Kidney tubule cell (primary cell): ENCODE measurements around the gene HDAC10.
"Not testable (repeated sequence)": the region's sequence is repeated elsewhere in the genome, so short reads cannot be mapped to it uniquely, and the experiment has no call there.

ENCODE experiments used
- DNase-seq: peaks from one replicate; pipeline ENCODE4 v3.0.0-alpha.2; 2018; ENCODE audit warnings: low spot score

The HDAC10 gene

DNA sequence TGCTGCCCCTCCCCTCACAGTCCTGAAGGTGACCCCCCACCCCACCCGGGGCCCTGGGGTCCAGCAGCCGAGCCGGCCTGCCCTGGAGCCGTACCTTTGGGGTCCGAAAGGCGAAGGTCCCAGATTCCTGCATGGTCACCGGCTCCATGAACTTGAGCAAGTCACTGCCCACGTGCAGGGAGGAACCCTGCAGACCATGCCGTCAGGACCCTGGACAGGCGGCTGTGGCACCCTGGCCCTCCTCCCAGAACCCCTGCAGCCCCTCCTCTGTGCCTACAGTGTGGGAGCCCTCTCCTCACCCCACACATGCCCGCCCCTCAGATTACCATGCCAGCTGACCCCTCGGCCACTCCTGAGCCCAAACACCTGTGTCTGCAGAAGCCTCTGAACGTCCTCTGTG, 33.4 kb upstream of the HDAC10 start:
- no peak for DNase-seq

DNA sequence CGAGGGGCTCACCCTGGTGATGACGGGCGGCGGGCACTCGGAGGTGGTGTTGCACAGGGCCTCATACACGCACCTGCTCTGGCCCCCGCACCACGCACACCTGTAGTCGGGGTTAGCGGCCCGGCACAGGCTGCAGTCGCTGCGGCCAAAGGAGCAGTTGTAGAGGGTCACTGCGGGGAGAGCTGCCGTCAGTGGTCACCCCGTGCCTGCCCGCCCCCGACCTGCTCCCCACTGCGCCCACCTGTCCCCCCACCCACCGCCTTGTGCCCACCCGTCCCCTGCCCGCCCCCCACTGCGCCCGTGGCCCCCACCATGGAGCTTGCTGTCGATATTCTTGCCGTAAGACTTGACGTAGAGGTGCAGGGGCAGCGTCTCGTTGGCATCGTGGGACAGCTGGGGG, 32.8 kb upstream of the HDAC10 start:
- DNase-seq = no peak

DNA sequence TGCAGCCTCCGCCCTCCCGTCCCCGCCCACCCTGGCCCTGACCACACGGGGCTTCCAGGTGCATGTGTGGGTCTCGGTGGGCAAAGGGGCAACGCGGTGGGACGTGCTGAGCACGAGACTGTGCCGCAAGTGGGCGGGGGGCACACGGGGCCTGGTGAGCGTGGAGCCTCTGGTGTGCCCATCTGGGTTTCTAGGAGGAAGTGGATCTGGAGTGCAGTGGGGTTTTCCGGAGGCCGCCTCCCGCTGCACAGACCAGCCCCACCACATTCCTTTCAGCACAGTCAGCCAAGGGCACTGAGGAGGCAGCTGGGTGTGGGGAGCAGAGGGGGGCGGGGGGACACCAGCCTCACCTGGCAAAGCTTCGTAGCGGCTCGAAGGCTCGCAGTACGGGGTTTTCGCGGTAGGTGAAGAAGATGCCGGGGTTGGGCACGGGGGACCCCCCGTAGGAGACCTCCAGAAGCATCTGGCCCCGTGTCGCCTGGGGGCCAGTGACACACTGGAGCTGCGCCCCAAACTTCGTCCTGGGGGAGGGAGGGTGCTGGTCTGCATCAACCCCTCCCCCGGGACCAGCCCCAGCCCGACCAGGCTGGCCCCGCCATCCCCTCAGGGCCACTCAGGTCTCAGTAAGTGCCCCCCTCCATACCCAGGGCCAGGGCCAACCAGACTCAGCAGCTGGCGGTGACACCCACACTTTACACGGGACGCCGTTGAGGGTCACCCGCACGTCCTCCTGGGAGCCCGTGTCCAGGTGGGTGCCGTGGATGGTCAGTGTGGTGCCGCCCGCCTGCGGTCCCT, 31.5 kb upstream of the HDAC10 start:
- peak; percentile 96 for DNase-seq

DNA sequence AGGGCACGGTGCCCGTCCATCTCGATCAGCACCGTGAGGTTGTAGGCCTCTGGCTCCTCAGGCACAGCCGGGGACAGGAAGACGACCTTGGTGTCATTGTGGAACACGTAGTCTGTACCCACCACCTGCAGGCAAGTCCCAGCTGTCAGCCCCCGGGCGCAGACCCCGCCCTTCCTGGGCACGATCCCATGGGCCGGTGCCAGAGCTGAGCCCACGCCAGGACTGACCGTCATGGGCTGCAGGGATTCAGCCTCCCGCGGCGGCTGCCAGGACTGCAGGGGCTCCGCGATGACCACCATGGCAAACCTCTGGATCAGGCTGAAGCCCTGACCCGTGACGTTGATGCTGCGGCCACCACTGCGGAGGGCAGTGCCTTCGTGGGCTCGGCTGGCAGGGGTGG, 30.9 kb upstream of the HDAC10 start:
- DNase-seq = peak; percentile 75

DNA sequence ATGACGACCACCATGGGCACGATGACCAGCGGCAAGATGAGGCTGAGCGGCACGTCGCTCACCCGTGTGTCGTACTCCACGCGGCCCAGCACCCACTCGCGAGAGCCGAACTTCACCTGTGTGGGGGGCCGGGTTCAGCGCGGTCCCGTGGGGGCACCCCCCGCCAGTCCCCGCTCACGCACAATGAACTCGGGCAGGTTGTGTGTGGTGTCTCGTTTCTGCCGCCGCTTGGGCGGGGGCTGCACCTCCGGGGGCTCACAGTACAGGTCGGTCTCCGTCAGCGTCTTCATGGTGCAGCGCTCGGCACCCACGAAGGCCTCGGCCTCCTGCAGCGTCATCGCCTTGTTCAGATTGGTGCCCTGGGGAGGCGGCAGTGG, 30.3 kb upstream of the HDAC10 start:
- no peak for DNase-seq

DNA sequence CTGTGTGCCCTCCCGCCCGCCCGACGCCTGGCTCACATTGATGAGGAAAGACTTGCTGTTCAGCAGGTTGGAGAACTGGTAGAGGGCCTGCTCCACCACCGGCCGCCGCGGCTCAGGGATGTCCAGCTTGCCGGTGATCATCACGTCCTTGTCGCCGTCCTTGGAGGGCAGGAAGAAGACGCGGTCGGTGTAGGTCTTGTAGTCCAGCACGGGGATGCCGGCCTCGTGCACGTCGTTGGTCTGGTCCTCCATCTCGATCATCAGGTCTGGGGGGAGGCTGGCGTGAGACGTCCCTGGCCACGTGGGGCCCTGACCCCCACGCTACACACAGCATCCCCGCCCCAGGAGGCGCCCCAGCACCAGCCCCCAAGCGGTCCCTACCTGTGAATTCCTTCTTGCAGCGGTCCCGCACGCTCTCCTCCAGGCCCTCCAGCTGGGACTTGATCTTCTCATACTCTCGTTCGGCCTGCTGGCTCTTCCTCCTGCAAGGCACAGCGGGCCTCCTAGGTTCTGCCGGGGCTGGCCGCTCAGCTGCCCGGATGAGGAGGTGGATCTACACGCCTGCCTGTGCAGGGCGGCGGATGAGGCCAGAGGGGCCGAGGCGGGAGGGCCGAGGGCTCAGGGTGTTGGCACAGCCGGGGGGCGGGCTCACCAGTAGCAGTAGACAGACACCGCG, 29.8 kb upstream of the HDAC10 start:
- no peak for DNase-seq

DNA sequence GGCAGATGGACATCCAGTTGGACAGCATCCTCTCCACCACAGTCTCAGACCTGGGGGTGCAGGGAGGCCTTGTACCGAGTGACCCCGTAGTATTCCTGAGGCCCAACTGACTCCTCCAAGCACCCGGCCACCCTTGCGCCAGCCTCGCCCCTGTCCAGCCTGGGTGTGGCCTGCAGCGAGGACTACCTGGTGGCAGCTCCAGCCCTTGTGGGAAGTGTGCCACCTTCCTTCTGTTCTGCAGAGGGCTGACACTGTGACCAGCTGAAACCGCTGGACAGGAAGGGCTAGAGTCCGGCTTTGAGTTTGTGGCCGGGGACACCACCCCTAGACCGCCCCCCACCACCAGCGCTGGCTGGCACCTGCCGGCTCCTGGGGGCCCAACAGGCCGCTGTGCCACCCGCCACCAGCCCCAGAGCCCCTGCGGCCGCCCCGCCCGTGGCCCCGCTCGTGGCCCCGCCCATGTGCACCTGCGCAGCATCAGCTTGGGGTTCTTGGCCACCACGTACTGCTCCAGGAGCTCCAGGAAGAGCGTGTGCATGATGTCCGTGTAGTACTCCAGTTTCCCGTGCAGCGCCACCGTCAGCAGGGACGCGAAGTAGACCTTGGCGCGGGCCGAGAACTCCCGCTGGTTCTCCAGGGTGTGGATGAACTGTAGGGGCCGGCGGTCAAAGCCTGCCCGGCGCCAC, 29.1 kb upstream of the HDAC10 start:
- no peak for DNase-seq

DNA sequence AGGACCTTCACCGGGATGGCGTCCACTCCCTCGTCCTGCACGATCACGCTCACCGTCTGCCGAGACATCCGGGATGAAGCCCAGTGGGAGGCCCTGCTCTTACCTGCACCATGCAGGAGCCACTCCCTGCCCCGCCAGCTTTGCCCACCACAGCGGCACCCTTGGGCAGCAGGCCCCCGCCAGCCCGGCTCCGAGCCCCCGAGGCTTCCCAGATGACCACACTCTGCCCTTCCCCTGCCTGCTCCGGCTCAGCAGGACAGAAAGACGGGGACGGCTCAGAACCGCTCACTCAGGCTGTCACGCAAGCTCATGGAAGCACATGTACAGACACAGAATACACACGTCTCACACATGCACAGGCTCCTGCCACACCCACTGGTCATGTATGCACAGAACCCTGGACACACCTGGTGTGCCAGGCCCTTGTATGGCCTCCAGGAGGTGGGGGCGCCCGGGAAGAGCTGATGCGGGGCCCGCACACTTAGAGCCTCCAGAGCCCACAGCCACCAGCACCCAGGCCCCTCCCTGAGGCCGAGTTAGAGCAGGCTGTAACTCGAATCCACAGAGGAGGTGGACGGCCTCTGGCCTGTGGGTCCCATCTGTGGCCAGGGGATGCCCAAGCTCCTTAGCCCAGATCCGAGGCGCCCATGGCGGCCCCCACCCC, 28.0 kb upstream of the HDAC10 start:
- DNase-seq = no peak

DNA sequence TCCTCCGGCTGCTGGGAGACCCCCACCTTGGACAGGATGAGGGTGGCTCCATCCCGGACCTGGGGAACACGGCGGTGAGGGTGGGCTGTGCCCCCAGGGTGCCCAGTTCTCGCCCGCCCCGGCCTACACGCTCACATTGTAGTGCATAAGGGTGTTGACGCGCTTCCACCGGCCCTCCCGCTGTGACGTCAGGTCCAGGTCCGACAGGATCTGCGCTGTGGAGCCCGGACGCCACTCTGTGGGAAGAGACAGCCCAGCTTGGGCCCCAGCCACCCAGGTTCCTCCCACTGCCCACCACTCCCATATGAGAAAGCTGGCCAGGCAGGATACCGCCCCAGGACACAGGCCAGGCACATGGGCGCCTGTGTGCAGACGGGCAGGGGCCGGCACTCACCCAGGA, 27.4 kb upstream of the HDAC10 start:
- no peak for DNase-seq

DNA sequence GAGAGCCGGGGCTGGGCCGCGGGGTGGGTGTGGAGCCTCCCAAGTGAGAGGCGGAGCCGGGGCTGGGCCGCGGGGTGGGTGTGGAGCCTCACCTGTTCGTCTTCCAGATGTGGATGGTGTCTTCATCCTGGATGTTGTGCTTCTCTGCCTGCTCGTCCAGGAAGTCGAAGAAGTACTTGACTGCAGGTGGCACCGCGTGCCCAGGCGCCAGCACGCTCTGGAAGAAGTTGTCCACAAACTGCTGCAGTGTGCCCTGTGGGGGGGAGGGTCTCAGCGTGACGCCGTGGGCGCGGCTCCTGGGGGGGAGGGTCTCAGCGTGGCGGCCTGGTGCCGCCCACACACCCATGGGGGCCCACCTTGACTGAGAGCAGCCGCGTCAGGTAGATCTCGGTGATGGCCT, 26.7 kb upstream of the HDAC10 start:
- DNase-seq = no peak

DNA sequence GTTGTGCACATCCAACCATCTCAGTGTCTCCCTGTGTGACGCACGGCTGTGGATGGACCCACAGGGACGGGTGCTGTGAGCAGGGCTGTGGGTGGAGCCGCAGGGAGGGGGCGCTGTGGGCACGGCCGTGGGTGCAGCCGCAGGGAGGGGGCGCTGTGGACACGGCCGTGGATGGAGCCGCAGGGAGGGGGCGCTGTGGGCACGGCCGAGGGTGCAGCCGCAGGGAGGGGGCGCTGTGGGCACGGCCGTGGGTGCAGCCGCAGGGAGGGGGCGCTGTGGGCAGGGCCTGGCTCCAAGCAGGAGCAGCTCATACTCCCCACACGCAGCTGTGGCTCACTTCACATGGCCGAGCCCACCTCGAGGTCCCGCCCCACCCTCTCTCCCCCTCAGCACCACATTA, 25.1 kb upstream of the HDAC10 start:
- peak; percentile 77 for DNase-seq

DNA sequence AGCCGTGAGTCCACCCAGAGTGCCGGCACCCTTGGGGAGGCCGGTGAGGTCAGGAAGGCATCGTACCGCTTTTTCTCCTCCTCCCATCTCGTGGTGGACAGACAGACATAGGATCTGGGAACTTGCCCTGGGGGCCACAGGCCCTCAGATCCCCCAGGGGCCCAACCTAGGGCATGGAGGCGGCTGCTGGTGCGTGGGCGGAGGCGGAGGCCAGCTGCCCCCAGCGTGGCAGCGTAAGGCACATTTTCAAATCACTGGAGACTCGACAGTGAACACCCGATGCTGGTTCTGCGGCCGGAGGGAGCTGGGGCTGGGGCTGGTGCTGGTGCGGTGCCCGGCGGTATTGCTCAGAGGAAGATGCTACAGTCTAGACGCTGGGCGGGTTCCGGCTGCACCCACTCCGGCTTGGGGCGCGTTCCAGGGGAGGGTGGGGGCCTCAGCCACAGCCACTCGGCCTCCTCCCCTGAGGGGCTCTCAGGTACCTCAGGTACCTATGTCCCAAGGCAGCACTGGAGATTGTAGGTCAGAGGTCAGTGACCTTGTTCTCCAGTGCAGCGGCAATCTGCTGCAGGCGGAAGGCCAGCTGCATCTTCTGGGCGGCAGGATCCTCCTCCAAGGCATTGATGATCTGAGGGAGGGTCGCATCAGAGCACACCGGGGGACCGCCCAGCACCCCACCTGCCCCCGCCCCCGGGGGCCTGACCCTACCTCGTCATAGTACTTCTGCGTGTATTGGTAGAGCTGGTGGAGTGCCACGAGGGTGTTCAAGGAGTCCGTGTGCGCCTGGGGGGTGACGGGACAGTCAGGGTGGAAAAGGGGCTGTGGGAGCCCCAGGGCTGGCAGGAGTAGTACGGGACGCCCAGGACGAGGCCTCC, 24.4 kb upstream of the HDAC10 start:
- DNase-seq = no peak

DNA sequence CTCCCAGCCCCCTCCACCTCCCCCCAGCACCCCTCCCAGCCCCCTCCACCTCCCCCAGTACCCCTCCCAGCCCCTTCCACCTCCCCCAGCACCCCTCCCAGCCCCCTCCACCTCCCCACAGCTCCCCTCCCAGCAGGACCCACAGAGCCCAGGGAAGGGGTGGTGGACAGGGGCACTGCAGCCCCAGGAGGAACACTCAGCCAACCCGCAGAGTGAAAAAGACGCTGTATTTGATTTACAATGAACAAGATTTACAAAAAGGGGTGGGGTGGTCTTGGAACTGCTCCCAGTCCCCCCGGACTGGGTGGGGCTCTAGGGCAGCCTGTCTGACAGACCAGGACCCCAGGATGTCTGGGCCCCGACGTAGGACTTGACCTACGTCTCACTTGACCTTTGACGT, 23.7 kb upstream of the HDAC10 start:
- no peak for DNase-seq

DNA sequence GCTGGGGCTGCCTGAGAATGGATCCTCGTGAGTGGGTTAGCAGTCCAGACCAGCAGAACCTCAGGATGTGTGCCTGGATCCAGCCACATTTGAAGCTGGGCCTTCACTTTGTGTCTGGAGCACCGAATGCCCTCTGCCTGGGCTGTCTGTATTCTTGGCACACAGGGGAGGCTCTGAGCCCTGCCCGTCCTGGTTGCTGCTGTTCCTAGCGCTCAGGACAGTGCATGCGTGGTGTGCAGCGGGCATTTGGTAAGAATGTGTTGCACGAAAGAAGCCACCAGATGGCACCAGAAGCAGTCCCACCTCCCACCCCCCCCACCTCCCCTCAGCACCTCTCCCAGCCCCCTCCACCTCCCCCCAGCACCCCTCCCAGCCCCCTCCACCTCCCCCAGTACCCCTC, 23.2 kb upstream of the HDAC10 start:
- DNase-seq = peak; percentile 56

DNA sequence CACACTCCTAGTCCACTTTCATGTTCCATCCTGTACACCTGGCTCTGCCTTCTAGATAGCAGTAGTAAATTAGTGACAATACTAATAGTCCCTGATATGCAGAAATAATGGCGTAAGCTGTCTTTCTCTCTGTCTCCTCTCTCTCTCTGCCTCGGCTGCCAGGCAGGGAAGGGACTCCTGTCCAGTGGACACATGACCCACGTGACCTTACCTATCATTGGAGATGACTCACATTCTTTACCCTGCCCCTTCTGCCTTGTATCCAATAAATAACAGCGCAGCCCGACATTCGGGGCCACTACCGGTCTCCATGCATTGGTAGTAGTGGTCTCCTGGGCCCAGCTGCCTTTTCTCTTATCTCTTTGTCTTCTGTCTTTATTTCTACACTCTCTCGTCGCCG, 22.7 kb upstream of the HDAC10 start:
- DNase-seq = not testable (repeated sequence)

DNA sequence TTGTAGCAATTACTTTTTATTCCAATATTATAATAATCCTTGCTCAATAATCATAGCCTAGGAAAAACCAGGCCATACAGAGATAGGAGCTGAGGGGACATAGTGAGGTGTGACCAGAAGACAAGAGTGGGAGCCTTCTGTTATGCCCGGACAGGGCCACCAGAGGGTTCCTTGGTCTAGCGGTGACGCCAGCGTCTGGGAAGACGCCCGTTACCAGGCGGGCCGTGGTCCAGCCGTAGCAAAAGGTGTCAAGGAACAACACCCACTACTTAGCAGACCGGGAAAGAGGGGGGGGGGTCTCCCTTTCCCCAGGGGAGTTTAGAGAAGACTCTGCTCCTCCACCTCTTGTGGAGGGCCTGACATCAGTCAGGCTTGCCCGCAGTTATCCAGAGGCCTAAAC, 22.3 kb upstream of the HDAC10 start:
- DNase-seq = not testable (repeated sequence)

DNA sequence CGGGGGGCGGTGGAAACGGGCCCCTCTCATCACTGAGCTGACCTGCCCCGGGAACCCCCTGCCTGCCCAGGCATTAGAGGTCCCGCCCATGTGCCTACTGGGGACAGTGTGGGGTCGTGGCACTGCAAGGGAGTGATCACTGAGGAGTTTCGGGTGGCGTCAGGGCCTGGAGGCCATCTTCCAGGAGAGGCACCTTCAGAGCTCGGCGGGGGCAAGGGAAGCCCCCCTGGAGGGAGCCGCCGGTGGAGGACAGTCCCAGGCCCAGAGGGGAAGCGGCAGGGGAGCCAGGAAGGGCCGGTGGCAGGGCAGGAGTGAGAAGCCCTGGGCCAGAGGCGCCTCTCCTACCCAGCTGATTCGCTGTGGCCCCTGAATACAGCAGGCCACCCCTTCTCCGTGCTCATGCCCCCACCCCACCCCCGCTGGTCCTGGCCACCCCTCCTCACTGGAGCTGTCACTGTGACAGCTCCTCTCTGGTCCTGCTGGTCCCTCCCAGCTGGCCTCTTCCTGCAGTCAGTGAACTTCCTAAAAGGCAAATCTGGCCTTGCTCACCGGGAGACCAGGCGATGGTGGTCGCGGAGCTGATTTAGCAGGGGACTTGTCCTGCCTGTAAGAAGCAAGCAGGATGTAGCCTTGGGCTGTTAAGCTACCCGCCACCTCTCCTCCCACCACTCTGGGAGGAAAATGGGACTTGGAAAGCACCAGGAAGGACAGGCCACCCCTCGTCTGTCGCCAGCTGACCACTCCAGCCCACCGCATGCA, 21.2 kb upstream of the HDAC10 start:
- DNase-seq = no peak

DNA sequence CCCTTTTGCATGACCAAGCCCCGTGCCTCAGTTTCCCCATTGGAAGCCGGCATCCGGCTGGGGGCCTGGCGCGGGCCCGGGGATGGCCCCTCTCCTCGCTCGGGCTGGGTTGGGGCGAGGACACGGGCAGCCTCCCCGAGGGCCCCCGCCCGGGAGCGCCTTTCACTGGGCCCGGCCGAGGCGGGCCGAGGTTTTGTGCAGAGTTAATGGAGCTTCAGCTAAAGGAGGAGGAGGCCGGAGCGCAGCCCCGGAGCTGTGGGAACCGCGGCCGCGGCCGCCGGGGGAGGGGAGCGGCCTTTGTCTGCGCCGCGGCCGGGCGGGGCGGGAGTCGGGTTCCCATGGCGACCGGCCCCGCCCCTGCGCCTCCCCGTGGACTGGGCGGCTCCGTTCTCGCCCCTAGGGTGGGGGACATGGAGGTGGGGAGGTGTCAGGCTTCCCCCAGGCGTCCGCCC, 20.5 kb upstream of the HDAC10 start:
- peak; percentile 66 for DNase-seq

DNA sequence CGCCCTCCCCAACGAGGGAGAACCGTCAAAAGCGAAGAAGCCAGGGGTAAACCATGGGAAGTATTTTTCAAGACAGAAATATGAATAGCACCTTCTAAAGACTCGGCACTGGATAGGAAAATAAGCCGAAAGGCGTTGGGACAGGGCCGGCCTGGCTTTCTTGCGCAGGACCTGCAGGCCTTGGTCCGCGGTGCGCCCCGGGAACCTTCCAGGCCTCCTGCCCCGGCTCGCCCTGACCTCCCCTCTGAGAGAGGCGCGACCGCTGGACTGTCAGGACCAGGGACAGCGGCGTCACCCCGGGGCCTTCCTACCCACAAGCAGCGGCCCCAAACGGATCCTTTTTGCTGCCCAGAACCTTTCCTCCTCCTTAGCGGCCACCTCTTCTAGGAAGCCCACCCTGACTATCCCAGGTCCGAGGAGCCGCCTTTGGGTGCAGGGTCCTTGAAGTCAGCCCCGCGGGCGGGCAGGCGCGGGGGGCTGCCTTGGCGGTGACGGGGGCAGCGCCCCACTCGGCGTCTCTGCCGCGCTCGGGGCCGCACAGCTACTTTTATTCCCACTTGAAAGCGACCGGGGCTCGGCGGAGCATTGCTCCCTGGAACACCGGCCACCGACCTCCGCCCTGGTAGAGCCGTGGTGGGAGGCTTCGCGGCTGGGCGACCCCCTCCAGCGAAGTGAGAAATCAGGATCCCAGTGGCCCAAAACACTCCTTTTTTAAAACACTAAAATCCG, 19.8 kb upstream of the HDAC10 start:
- DNase-seq = peak; percentile 72
